ENCODE data around the gene NPHS1.
"Not testable (repeated sequence)": the region's sequence is repeated elsewhere in the genome, so short reads cannot be mapped to it uniquely, and the experiment has no call there.

Gene NPHS1

GRCh38 chr19:35811317-35812219 lies 40.7 kb downstream of the NPHS1 start:
- no peak for DNase-seq

- DNase-seq, result no peak
Measured at GRCh38 chr19:35807633-35808032, 44.7 kb downstream of the NPHS1 start.

GRCh38 chr19:35806597-35806996 lies 45.7 kb downstream of the NPHS1 start:
- no peak for DNase-seq

GRCh38 chr19:35805526-35806102 lies 46.7 kb downstream of the NPHS1 start:
- no peak for DNase-seq

GRCh38 chr19:35801828-35802227 lies 50.5 kb downstream of the NPHS1 start:
- no peak for DNase-seq

- DNase-seq, result no peak
Measured at GRCh38 chr19:35797663-35798062, 54.6 kb downstream of the NPHS1 start.

- no peak for DNase-seq
Measured at GRCh38 chr19:35796645-35797542, 55.4 kb downstream of the NPHS1 start.

GRCh38 chr19:35795564-35795963 lies 56.7 kb downstream of the NPHS1 start:
- DNase-seq, result not testable (repeated sequence)

GRCh38 chr19:35793381-35794165 lies 58.7 kb downstream of the NPHS1 start:
- no peak for DNase-seq

- no peak for DNase-seq
Measured at GRCh38 chr19:35792888-35793287, 59.4 kb downstream of the NPHS1 start.

GRCh38 chr19:35792312-35792711 lies 60.0 kb downstream of the NPHS1 start:
- DNase-seq, result no peak

GRCh38 chr19:35791814-35792279 lies 60.5 kb downstream of the NPHS1 start:
- DNase-seq, result no peak

- DNase-seq, result no peak
Measured at GRCh38 chr19:35790981-35791813, 61.1 kb downstream of the NPHS1 start.

- DNase-seq, result no peak
Measured at GRCh38 chr19:35789978-35790944, 62.0 kb downstream of the NPHS1 start.

- DNase-seq, result no peak
Measured at GRCh38 chr19:35789195-35789977, 62.9 kb downstream of the NPHS1 start.

- no peak for DNase-seq
Measured at GRCh38 chr19:35788205-35788960, 63.9 kb downstream of the NPHS1 start.

GRCh38 chr19:35787227-35787799 lies 65.0 kb downstream of the NPHS1 start:
- no peak for DNase-seq
